HL-60/S4 treated with retinoic acid at 250 ng/mL for 4 days and 3 days (cell line): ENCODE data around the gene MPND.
"Not testable (repeated sequence)": the region's sequence is repeated elsewhere in the genome, so short reads cannot be mapped to it uniquely, and the experiment has no call there.

Source experiments
- in situ Hi-C: fragments of 300-500 bp; cut with MboI; formaldehyde crosslinking; loops from 2 replicates; pipeline ENCODE4 v1.7.0; 2022; ENCODE audit warnings: low sequenced_read_pairs

Gene MPND

DNA sequence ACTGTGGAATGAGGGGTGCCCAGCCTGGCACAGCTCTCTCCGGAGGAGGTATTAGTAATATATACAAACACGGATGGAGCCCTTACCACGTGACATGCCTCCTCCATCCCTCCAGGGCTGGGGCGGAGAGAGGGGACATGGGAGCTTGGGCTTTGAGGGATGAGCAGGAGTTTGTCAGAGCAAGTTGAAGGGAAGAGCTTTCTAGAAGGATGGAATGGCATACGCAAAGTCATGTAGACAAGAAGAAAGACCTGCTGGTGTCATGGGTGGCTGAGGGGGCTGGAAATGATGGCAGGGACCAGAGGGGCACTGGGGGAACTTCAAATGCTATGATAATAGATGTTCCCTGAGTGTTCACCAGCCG, 2.6 kb downstream of the MPND start:
- in situ Hi-C loops: no loop called here

DNA sequence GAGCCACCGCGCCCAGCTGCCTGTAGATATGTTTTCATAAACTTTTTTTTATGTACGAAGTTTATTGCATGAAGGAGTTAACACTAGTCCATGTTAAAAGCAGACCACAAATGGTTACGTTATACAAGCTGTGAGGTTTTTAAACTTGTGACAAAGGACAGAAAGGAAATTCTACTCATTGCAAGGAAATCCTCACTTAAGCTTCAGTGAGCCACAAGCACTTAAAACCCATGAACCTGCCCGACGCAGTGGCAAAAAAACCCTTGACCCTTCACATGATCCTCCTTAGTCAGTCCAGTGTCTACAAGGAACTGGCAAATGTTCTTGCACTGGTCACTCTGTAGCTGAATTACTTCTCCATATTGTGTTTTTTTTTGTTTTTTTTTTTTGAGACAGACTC, 4.2 kb downstream of the MPND start:
- in situ Hi-C loops: no loop called here

DNA sequence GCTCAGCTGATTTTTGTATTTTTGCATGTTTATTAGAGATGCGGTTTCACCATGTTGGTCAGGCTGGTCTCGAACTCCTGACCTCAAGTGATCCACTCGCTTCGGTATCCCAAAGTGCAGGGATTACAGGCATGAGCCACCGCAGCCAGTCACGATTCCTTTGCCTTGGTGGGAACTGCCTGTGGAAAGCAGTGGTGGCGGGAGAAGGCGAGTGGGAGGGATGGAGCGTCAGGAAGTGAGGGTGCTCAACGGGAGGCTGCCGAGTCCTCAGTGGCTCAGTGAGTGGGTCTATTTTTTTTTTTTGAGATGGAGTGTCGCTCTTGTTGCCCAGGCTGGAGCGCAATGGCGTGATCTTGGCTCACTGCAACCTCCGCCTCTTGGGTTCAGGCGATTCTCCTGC, 5.9 kb downstream of the MPND start:
- in situ Hi-C loops: not testable (repeated sequence)

DNA sequence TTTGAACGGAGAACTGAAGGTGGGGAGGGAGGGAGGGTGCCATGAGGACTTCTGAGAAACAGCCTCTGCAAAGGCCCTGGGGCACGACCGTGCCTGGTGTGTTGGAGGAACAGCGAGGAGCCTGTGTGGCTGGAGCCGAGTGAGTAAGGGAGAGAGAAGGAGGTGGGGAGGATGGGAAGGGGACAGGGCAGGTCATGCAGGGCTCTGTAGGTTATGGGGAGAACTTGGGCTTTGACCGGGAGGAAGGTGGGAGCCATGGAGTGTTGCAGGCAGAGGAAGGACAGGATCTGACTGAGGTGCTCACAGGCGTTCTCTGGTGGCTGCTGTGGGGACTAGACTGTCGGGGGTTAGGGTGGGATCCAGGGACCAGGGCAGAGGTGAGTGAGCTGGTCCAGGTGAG, 6.7 kb downstream of the MPND start:
- in situ Hi-C loops: no loop called here

DNA sequence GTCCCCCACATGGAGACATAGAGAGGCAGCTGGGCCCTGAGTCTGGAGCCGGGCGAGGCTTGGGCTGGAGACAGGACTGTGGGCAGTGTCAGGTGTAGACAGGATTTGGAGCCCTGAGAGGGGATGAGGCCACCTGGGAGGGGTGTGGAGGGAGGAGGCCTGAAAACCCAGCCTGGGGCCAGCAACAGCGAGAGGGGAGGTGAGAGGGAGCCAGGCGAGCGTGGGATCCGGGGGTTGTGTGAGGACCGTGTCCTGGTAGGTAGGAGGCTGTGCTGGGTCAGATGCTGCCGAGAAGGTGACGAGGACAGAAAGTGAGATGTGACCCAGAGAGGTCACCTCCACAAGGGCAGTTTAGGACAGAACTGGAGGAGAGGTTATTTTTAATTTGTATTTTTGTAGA, 7.4 kb downstream of the MPND start:
- in situ Hi-C loops: no loop called here

DNA sequence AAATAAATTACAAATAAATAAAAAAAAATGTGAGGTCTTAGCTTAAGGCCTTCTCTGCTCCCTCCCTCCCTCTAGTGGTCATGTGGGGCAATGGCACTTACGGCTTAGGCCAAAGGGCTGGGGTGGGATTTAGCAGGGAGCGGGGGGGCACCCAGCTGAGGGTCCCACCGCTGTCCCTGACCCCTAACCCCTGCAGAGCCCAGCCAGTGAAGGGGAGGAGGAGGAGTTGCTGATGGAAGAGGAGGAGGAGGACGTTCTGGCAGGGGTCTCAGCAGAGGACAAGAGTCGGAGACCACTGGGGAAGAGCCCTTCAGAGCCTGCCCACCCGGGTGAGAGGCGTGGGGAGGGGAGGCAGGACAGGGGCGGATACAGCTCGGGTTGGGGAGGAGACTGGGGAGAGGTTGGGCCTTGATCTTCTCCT, 9.3 kb downstream of the MPND start:
- in situ Hi-C loops: no loop called here

DNA sequence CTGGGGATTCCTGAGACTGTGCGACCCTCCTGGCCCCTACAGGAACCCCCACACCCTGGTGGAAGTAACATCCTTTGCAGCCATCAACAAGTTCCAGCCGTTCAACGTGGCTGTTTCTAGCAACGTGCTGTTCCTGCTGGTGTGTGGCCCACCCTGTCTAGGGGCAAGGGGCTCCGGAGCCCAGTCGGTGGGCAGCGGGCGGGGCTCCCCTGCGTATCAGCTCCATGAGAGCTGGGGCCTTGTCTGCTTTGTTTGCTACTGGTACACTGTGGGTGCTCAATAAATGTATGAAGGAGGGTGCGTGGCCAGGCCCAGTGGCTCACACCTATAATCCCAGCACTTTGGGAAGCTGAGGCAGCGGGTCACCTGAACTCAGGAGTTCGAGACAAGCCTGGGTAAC, 10.9 kb downstream of the MPND start:
- in situ Hi-C loops: no loop called here

DNA sequence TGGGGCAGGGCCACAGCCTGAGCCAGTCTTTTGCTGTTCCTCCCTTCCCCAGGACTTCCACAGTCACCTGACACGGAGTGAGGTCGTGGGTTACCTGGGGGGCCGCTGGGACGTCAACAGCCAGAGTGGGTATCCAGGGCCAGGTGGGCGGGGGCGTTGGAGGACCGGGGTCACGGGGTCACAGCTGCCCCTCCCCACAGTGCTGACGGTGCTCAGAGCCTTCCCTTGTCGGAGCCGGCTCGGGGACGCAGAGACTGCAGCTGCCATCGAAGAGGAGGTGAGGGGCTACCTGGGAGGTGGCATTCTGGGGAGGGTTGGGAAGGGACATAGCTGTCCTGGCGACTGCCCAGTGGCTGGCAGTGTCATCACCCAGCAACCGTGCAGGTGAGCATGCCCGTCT, 11.5 kb downstream of the MPND start:
- in situ Hi-C loops: no loop called here

DNA sequence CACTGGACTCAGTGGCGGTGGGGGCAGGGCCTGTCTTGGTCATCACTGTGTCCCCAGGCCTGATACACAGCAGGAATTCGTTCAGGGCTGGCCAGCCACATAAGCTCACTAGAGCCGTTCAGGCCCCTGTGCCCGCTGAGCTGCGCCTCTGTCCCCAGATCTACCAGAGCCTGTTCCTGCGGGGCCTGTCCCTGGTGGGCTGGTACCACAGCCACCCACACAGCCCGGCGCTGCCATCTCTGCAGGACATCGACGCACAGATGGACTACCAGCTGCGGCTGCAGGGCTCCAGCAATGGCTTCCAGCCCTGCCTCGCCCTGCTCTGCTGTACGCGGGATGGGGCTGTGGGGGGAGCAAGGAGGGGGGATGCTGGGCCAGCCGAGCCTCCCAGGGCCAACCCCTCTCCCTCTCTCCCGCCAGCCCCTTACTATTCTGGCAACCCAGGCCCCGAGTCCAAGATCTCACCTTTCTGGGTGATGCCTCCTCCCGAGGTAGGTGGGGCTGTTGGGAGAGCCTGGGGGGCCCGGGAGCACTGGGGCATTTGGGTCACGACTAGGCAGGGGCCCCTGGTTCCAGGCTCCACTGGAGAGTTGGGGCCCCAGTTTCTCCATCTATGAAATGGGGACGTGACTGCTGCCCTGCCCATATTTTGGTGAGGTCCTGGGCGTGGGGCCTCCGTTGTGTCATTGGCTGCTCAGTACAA, 13.9 kb downstream of the MPND start:
- in situ Hi-C loops: no loop called here

DNA sequence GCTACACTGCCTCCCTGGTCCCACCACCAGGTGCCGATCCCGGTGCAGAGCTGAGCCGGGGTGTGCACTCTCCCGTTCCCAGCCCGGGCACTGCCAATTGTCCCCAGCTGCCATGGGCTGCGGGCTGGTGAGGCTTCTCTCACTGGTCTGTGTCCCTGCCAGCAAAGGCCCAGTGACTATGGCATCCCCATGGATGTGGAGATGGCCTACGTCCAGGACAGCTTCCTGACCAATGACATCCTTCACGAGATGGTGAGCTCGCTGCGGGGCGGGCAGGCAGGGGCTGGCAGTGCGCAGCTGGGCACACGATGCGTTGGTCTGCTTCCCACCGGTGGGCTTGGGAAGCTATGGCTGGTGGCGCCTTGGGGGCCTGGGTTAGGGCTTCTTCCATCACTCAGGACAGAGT, 14.6 kb downstream of the MPND start:
- in situ Hi-C loops: no loop called here

DNA sequence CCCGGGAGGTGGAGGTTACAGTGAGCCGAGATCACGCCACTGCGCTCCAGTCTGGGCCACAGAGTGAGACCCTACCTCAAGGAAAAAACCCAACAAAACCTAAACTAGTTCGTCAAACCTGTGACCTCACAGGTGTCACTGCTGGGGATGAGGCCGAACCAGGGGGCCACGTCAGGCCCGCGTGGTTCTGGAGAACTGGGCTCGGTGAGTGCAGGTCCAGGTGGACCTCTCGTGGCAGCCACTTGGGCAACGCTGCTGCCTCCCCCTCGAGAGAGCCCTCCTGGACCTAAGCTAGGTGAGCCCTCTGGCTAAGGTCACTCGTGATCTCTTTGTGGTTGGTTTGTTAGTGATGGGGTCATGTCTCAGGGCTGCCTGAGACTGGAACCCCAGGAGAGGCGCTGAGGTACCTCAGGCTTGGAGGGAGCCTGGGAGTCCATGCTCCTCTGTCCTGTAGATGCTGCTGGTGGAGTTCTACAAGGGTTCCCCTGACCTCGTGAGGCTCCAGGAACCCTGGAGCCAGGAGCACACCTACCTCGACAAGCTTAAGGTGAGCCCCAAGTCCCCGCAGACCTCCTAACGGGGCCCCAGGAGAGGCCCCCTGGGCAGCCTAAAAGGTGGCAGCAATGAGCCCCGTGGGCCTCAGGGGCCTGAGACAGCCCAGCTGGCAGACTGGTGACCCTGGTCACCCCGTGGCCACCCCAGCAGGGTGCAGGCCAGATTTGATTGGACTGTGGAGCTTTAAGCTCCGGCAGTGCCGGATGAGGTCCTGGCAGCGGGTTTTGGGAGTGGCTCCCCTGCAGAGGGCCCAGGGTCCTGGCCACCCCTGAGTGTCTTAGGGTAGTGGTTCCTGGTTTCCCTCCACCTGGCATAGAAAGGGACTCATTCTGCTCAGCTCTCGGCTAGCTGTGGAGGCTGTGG, 15.6 kb downstream of the MPND start:
- in situ Hi-C loops: no loop called here

DNA sequence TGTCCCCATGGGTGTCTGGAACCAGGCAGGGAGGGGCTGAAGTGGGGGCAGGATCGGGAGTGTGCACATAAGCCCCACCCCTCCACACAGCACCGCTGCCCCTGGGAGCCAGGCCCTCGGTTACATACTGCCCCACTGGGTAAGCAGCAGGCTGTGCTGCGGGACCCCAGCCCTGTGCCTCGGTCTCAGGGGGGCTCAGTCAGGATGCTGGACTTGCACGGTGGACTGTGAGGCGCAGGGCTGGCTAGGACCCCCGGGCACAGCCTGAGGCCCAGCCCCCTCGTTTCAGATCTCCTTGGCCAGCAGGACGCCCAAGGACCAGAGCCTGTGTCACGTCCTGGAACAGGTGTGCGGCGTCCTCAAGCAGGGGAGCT, 16.3 kb downstream of the MPND start:
- in situ Hi-C loops: no loop called here

DNA sequence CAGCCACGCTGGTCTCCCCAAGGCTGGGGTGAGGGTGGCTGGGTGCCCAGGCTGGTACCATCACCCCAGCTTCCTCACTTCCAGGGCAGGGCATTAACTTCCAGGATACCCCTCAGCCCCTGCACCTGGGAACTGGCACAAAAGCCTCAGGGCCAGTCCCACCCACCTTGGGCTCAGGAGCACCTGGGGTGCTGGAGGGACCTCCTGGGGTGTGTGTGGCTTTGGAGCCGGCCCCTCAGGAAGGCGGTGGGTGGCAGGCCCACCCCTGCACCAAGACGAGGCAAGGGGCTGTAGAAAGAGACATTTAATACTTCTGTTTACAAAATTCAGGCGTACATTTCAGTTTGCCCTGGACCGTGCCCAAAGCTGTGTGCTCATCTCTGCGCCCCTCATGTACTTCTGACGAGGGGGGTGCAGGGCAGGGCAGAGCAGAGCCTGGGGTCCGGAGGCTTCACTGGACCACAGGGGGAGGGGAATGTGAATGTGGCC, 16.8 kb downstream of the MPND start:
- in situ Hi-C loops: no loop called here

DNA sequence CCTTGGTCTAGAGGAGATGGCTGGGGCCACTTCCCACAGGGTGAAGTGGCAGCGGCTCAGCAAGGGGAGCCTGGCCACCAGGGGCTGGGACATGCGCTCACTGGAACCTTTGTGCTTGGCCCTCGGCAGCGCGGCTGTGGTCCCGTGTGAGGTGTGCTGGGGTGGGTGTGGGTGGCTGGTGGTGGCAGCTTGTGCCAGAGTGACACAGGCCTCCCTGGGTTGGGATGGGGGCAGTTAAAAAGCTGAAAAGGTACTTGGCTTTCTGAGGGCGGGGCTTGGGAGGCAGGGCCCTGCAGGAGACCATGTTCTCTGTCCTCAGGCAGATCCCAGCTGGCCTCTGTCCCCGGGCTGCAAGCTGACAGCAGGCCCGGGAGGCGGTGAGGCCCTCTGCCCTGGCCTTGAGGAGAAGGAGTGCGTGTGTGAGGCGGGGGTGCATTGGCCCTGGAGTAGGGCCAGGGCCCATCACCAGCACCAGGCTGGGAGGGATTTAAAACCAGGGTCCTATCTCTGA, 17.3 kb downstream of the MPND start:
- in situ Hi-C loops: no loop called here

DNA sequence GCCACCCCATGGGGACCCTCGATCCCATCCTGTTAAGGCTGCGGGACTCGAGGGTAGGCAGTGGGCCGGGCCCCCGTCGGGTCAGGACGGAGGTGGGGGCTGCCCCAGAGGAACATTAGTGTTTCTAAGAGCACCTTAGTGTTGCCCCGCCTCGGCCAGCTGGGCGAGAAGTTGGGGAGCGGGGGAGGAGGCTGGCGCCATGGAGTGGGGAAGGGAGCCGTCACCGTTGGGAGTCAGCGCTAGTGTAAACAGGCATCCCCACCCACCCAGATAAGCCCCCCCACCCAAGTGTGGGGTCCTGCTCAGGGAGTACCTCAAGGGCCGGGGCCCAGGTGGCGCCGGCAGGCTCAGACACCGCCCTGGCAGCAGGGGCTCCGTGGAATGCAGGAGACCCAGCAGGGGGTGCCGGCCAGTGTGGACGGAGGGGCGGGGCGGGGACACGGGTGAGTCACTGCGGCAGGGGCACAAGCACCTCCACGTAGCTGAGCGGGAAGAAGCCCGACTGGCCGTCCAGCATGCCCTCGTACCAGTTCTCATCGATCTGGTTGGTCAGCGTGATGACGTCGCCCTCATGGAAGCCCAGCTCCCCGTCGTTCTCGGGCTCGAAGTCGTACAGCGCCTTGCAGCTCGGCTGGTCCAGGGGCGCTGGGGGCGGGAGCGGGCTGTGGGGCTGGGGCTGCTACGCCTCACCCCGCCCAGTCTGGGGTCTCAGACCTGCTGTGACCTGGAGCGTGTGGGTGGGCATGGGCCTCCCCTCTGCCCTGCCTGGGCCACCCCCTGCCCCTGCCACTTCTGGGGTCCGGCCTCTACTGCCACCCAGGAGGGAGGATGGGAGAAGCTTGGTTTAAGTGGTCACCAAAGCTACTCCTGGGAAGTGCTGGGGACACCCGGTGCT, 18.0 kb downstream of the MPND start:
- in situ Hi-C loops: no loop called here

DNA sequence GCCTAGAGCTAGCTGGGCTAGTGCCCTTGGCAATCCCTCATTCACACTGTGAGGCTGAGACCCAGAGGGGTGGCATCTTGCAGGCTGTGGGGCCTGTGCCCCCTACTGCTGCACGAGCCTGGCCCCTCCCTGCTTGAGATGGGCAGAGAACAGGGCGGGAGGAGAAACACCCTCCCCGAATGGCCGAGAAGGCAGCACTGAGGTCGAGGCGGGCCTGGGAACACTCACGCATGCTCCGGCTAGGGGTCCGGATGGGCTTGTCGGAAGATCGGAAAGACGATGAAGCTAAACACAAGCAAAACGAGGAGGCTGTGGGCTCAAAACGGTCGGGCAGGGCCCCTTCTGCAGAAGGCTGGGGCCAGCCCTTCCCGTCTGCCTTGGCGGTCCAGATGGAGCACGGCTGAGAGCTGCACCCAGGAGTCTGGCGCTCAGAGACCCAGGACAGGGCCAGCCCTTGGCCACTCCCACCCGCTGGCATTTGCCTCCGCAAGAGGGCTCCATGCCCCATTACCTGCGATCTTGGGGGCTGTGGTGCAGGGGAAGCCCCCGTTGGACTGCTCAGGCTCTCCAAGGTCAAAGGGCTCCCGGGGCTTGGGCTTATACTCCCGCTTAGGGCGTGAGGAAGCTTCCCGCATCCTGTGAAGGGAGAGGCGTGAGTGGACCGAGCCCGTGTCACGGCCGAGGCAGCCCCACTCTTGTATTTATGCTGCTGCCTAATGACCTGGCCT, 18.9 kb downstream of the MPND start:
- in situ Hi-C loops: no loop called here

DNA sequence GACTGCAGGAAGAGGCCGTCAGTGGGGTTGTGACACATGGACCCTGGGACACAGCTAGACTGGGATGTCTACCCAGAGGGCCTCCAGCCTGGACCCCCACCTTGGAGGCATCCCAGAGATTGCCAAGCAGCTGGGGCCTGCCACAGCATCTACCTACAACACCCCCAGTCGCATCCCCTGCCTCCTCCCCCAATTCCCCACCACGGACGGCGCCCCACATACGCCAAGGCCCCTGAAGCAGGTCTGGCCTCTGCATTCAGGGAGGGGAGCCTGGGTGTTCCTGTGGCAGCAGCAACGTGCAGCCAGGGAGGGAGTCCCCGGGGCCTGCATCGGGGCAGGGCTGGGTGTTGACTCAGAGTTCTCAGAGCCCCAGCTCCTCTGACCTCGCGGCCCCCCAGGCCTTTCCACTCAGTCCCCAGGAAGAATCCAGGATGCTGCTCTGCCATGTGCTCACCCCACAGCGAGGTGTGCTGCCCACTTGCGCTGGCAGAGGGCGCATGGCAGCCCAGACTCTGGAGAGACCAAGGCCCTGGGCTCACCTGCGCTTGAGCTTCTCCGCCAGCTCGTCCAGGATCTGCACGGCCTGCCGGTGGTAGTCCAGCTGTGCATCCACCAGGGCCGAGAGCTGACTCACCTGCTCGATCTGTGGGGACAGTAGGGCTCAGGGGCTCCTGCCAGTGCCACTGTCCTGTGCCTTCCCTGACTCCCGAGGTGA, 19.6 kb downstream of the MPND start:
- in situ Hi-C loops: no loop called here

DNA sequence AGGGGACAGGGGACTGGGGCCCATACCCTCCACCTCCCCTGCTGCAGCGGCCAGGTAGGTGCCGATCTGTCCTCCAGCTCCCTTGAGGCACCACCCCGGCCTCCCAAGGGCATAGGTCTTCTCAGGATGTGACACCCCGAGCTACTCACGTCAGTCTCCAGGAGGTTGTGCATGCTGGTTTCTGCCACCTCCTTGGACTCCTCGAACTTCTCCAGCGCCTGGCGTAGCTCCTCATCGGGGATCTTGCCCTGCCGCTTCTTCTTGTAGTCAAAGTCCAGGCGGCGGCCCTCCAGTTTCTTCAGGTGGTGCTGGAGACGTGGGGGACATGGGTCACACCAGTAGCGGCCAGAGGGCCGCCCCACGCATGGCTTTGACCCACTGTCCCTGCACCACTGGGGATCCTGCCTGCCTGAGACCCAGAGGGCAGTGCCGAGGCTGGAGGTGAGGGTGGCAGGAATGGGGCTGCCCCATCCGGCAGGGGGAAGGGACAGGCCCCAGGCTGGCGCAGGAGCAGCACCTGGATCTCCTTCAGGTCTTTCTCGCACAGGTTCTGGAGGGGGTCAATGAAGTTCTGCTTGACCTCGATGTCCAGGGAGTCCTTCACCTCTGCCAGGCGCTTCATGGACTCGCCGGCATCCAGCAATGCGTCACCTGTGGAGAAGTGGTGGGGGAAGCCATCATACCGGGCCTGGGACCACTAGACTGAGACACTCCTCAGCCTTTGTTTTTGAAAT, 20.4 kb downstream of the MPND start:
- in situ Hi-C loops: no loop called here

DNA sequence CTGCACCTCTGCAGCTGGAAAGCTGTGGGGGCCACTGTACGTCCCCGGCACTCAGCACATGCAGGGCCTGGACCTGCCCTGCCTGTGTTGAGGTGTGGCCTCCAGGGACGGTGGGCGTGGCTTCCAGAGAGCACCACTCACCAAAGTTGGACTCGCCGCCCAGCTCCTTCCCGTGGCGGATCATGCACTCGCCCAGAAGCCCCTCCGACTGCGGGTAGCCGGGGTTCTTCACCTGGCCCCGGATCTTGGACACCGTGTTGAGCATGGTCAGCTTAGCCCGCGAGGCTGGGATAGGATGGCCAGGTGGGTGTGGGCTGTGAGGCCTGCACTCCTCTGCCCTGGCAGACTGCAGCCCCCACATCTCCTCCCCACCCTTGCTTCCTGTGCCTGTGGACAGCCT, 22.0 kb downstream of the MPND start:
- in situ Hi-C loops: no loop called here
